Hematopoietic multipotent progenitor cell (in vitro differentiated cells): ENCODE data around the gene IFIT1. TPM values are rescaled to one million over a fixed set of nuclear protein-coding genes. Genes with fewer than 3 reads are reported as not detected.
A peak's percentile ranks its signal among the peaks of the same experiment; 100 is the strongest.
"Not testable (repeated sequence)": the region's sequence is repeated elsewhere in the genome, so short reads cannot be mapped to it uniquely, and the experiment has no call there.

ENCODE experiments used
- DNase-seq, 3 donors: peaks; one replicate each; pipeline ENCODE4 v3.0.0-alpha.2; 2011 to 2015; ENCODE audit warnings: low read depth in 2 of 3, low spot score in 2 of 3
- total RNA-seq: library from RNA; depleted of rRNA; stranded (reverse); fragments of >200 nt; gene quantifications from one replicate; pipeline ENCODE4 v1.2.3, GENCODE V29; 2012

IFIT1 gene
- total RNA-seq, 1 donor, result 4.6 TPM

GRCh38 chr10:89393898-89394297, 1.5 kb downstream of the IFIT1 start:
- no peak for DNase-seq

DNA sequence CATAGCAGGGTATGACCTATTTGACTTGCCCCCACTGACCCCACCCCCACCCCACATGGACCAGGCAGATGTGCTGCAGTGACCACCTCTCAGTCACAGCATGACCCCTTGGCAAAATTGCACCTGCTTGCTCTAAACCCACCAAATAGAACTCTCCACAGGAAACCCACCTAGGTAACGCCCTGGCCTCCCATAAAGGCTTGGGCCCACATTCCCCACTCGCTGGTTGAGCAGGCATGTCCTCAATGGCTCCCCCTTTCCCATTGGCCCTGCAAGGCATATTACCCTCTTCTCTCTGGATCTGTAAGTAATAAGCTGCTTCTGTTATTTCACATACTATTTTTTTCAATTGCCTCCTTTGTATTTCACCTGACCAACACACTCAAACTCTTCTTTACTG, 2.7 kb downstream of the IFIT1 start:
- no peak for DNase-seq

- no peak for DNase-seq
These were observed 5.8 kb downstream of the IFIT1 start for GRCh38 chr10:89398003-89398749.

DNA sequence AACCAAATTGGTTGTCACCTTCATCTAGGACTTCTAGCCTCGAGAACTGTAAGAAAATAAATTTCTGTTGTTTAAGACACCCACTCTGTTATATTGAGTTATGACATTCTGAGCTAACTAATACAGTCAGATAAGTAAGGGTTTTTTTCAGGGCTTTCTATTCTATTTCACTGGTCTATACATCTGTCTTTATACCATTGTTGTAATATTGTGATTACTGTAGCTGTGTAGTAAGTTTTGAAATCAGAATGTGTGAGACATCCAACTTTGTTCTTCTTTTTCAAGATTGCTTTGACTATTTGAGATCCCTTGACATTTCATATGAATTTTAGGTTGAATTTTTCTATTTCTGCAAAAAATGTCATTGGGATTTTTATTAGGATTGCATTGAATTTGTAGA, 7.5 kb downstream of the IFIT1 start:
- DNase-seq, result no peak

- DNase-seq, result no peak
These were observed 10.6 kb downstream of the IFIT1 start for GRCh38 chr10:89403043-89403442.

DNA sequence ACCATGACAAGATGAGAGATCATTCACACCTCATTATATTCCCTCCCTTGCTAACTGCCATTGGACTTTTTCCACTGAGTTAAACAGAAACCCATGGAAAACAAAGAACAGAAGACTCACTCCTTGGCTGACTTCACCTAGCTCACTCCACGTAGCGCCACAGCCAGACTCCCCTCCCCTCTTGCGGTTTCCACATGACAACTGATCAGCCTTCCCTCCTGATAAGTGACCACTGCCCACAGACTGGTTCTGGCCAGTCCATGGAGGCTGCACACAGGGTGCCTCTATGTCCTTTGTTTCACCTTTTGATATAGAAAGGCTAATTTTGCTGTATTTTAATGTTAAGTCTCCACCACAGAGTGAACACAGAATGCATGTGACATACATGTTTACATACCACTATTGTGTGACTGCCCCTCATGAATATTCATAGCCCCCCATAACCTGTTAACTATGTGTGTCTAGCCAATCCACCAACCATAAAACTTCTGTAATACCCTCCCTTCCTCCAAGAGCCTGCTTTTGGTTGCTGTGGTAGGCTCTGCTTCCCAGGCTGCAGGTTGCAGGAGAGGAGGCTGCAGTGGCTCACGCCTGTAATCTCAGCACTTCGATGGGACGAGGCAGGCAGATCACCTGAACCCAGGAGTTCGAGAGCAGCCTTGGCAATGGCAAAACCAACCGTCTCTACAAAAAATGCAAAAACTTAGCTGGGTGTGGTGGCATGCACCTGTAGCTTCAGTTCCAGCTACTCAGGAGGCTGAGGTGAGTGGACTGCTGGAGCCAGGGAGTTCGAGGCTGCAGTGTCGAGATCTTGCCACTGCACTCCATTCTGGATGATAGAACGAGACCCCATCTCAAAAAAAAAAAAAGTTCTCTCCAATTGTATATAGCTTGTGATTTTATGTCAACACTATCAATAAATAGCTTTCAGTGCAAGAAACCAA, 12.0 kb downstream of the IFIT1 start:
- no peak for DNase-seq

- DNase-seq, result not testable (repeated sequence)
These were observed 13.8 kb downstream of the IFIT1 start for GRCh38 chr10:89406178-89406577.

DNA sequence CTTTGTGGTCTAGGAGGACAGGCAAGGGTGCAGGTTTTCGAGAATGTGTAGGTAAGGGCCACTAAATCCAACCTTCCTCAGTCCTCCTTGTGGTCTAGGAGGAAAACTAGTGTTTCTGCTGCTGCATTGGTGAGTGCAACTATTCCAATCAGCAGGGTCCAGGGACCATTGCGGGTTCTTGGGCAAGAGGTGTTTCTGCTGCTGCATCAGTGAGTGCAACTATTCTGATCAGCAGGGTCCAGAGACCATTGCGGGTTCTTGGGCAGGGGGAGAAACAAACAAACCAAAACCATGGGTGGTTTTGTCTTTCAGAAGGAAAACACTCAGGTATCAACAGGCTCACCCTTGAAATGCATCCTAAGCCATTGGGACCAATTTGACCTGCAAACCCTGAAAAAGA, 15.4 kb downstream of the IFIT1 start:
- DNase-seq, result not testable (repeated sequence)

GRCh38 chr10:89409282-89409681, 16.9 kb downstream of the IFIT1 start:
- not testable (repeated sequence) for DNase-seq

DNA sequence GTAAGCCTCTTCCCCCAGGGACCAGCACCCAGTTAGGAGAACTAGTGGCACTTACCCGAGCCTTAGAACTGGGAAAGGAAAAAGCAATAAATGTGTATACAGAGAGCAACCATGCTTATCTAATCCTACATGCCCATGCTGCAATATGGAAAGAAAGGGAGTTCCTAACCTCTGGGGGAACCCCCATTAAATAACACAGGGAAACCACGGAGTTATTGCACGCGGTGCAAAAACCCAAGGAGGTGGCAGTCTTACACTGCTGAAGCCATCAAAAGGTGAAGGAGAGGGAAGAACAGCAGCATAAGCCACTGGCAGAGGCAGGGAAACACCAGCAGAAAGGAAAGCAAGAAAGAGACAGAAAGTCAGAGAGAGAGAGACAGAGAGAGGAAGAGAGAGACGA, 18.1 kb downstream of the IFIT1 start:
- not testable (repeated sequence) for DNase-seq

GRCh38 chr10:89411135-89411534, 18.7 kb downstream of the IFIT1 start:
- not testable (repeated sequence) for DNase-seq

- peak in 1 of 3 donors; percentile 45 for DNase-seq
These were observed 19.9 kb downstream of the IFIT1 start for GRCh38 chr10:89412276-89412675.

DNA sequence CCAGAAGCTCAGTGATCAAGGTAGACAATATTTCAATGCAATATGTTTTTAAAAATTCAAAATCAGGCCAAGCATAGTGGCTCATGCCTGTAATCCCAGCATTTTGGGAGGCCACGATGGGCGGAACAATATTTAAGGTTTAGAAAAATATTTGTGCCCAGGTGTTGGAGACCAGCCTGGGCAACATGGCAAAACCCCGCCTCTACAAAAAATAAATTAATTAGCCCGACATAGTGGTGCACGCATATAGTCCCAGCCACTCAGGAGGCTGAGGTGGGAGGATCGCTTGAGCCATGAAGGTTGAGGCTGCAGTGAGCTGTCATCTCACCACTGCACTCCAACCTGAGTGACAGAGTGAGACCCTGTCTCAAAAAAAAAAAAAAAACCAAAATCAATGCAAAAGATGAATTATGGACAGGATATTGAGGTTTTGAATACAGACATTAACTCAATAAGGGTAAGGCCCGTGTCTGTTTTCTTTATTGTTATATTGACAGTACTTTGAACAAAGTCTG, 21.0 kb downstream of the IFIT1 start:
- DNase-seq, result no peak

- DNase-seq, result peak; percentile 69 to 88 (median 85)
These were observed 21.9 kb downstream of the IFIT1 start, which contains the start of gene IFIT5 for GRCh38 chr10:89414146-89414878. IFIT5 (plus strand) TSS chr10:89414568; CDS start chr10:89414799, 231 bp downstream.

GRCh38 chr10:89414879-89415821, 22.7 kb downstream of the IFIT1 start:
- DNase-seq, result peak in 2 of 3 donors; percentile 54 to 70

DNA sequence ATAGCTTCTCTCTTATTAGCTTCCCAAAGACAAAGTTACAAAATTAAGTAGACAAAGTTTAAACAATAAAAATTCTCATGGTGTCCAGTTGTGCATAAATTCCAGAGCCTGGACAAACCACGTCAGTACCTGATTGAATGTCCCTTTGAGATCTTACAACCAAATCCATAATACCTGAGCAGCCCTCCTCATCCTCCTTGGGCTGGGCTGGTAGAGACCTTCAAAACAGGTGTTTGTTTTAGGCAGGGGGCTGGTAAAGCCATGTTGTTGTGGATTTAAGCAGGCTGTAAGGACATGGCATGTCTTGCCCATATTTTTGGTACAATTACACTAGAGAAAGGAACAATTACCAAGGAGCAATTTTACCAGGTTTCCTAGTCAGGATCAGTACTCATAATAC, 24.0 kb downstream of the IFIT1 start:
- DNase-seq, result no peak

DNA sequence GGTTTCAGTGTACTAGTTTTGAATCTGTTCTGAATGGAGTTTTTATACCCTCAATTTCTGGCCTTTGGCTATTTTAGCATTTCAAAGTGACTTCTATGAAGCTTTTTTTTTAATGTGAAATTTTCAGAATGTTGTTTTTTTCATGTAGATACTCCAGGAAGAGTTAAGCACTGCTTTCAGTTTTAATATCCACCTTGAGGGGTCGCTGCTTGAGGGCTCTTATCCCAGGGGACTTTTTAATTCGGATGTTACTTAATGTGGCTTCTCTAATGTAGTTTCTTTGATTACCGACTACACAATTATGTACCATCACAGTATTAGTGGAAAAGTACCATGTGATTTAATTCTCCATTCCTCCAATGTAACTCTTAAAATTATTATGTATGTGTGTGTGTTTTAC, 27.1 kb downstream of the IFIT1 start:
- DNase-seq, result peak in 2 of 3 donors; percentile 34 to 63

- no peak for DNase-seq
These were observed 28.6 kb downstream of the IFIT1 start for GRCh38 chr10:89421018-89421476.

DNA sequence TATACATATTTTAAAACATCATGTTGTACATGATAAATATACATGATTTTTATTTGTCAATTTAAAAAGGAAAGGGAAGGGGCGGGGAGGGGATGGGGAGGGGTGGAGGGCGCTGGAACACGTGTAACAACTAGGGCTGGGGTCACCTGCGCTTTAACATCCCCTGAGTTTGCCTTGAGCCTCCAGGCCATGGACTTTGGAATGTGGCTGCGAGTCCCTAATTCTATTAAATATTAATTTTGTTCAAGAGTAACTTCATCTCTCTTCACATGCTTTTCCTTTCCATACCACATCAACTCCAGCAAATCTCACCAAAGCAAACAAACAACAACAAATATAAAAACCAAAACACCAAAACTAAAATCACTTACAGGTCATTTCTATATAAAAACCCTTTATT, 32.6 kb downstream of the IFIT1 start:
- DNase-seq, result no peak
